Fibroblast of the aortic adventitia (primary cell): Measurements from ENCODE around the gene GCHFR. TPM values are rescaled to one million over a fixed set of nuclear protein-coding genes. Genes with fewer than 3 reads are reported as not detected.
A peak's percentile ranks its signal among the peaks of the same experiment; 100 is the strongest.

Experiments used
- DNase-seq: peaks from one replicate; pipeline ENCODE4 v3.0.0-alpha.2; 2010; ENCODE audit warnings: low read depth
- H3K4me3 ChIP-seq: 2 replicates; pipeline ENCODE4 v1.5.1; 2011; ENCODE audit warnings: low read depth, mild to moderate bottlenecking, control low read depth, low read length, moderate library complexity
- total RNA-seq: library from RNA; depleted of rRNA; stranded (reverse); fragments of >200 nt; gene quantifications from 2 replicates; pipeline ENCODE4 v1.2.3, GENCODE V29; 2012; ENCODE audit warnings: low replicate concordance
- TF ChIP-seq, protein P1 (sequence below): IDR thresholded peaks from 2 replicates; pipeline ENCODE4 v1.5.1; 2011; ENCODE audit warnings: mild to moderate bottlenecking, low read length, control low read depth, inconsistent platforms; ENCODE audit not compliant: insufficient read depth

Gene GCHFR
- total RNA-seq, 1 donor: 2.0 TPM

GRCh38 chr15:40773902-40774301, 10.0 kb downstream of the GCHFR start:
- no peak overlapping the region for H3K4me3 ChIP-seq
- no peak for DNase-seq
- TF ChIP-seq, protein P1, sequence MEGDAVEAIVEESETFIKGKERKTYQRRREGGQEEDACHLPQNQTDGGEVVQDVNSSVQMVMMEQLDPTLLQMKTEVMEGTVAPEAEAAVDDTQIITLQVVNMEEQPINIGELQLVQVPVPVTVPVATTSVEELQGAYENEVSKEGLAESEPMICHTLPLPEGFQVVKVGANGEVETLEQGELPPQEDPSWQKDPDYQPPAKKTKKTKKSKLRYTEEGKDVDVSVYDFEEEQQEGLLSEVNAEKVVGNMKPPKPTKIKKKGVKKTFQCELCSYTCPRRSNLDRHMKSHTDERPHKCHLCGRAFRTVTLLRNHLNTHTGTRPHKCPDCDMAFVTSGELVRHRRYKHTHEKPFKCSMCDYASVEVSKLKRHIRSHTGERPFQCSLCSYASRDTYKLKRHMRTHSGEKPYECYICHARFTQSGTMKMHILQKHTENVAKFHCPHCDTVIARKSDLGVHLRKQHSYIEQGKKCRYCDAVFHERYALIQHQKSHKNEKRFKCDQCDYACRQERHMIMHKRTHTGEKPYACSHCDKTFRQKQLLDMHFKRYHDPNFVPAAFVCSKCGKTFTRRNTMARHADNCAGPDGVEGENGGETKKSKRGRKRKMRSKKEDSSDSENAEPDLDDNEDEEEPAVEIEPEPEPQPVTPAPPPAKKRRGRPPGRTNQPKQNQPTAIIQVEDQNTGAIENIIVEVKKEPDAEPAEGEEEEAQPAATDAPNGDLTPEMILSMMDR: no peak

- no peak for DNase-seq
- TF ChIP-seq, protein P1: no peak
- no peak overlapping the region for H3K4me3 ChIP-seq
These were observed 11.1 kb downstream of the GCHFR start for GRCh38 chr15:40775007-40775406.

DNA sequence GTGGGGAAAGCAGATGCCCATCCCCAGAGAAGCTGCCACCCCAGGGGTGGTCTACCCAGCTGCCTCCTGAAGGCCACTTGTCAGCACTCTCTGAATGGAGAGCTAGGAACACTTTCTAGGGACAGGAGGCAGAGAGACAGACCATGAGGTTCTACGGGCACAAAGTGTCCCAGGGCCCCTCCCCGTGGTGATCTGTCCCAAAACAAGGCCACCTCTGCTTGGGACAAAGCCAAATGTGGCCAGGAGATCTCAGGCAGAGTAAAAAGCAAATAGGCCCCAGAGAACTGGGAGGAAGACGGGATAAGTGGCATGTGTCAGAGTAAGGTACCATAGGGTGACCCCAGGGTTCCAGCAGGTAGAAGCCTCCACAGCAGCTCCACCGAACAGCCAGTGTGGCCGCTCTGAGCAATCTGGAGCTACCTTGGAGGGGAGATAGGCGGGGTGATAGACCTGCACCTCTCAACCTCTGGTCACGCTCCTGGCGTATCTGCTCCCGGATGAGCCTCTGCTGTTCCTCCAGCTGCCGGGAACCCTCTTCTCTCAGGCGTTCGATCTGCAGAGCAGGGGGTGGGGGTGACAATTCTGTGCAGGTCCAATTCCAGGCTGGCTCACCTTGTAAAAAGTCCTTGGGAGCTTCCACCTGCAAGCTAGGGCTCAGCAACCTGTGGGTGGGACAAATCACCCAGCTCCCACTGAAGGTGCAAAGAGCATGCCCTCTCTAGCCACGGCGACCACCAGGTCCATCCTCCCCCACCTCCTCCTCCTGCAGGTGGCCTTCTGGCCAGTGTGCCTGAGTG, 12.1 kb downstream of the GCHFR start:
- H3K4me3 ChIP-seq: no peak overlapping the region
- TF ChIP-seq, protein P1: no peak
- DNase-seq: no peak

- peak; percentile 72 for DNase-seq
- TF ChIP-seq, protein P1: no peak
- no peak overlapping the region for H3K4me3 ChIP-seq
These were observed 12.8 kb downstream of the GCHFR start for GRCh38 chr15:40776537-40777141.

DNA sequence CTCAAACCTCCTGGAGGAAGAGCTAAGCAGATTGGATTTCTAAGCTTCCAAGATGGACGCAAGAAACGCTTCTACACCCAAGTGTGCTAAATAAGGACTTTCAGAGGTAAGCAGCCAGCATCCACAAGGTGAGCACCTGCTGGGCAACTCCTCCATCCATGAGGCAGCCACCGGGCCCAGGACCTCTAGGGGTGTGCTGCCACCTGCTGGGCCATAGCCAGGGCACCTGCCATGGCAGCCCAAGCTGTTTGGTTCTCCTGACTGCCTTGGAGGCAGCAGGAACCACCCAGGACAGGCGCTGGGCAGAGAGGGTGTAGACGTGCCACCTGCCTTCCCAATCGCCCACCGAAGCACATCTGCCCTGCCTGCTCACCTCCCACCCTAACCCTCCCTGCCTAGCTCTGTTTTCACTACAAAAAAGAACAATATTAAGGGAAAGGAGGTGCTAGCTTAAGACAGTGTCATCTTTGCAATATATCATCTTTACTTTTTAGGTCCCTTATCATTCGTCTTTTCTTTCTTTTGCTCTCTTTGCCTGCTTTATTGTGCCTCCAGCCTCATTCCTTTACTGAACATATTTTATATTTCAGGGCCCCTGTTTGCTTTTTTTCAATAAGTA, 18.9 kb downstream of the GCHFR start:
- H3K4me3 ChIP-seq: no peak overlapping the region
- TF ChIP-seq, protein P1: peak; percentile 45
- DNase-seq: no peak

- H3K4me3 ChIP-seq: no peak overlapping the region
- TF ChIP-seq, protein P1: no peak
- no peak for DNase-seq
These were observed 21.3 kb downstream of the GCHFR start for GRCh38 chr15:40785164-40785563.
